Globus pallidus (tissue), 1 donor: ENCODE measurements around the gene ATXN1.

Experiments used
- DNase-seq: peaks from one replicate; pipeline ENCODE4 v3.0.0-alpha.2; 2015; ENCODE audit warnings: low spot score

ATXN1 gene

DNA sequence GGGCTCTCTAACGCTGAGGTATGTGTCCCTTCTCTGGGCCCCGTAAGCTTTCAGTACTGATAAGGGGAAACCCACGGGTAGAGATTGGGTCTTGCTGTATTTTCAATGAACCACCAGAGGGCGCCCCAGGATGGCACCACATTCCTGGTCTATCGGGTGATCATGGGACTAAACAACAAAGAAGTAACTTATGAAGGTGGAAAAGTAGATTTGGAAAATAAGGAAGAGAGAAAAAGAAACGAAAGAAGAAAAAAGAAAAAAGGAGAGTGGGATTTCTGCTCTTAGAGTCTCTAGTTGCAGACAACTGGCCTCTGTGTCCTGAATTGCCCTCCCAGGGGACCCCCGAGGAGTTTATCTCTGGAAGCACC, 429.1 kb downstream of the ATXN1 start:
- peak; percentile 86 for DNase-seq

DNA sequence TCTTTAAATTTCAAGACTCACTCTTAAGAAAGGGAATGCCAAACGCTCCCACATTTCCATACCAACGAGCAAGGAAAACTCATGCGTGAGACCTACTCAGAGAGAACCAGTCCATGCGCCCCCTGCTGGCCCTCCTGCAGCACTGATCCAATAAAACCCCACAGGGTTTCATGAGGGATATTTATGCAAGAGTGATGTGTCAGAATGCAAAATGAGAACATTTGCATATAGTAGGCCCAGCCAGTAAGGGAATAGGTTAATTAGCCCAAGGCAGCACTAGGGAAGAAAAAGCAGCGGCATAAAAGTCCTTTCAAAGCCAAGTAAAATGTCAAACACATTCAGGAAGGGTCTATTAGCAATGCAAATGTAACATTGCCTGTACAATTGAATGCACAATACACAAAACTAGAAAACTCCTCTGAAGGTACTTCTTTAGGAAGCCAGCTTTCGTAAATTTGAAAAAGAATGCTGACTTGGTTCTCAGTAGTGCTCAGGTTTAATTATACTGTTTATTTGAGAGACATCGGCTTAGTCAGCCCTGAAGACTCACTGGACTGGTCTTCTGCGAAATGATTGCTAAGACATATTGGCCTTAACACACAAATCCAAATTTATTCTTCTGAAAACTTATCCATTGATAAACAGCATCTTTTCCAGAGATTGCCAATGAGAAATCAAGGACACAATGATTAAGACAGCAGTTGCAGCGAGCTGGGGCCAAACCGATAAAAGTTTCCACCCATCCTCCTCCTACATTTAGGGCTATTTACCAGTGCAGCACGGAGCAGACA, 429.7 kb downstream of the ATXN1 start:
- DNase-seq = peak; percentile 88

DNA sequence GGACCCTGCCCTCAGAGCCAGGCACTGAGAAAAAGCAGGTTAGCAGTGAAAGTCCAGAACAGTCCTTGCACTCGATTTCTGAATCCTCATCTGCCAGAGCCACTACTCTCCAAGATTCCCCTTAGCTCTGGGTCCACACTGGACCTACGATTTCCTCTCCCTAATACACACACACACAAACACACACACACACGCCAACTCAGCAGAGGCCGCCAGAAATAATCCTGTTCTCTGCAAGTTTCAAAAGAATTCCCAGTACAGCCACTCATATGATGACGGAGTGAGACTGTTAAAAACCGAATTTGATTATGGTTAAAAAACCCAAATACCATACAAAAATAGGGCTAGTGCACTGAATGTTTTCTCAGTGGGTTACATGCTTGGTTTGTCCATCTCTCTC, 432.0 kb downstream of the ATXN1 start:
- DNase-seq = no peak

DNA sequence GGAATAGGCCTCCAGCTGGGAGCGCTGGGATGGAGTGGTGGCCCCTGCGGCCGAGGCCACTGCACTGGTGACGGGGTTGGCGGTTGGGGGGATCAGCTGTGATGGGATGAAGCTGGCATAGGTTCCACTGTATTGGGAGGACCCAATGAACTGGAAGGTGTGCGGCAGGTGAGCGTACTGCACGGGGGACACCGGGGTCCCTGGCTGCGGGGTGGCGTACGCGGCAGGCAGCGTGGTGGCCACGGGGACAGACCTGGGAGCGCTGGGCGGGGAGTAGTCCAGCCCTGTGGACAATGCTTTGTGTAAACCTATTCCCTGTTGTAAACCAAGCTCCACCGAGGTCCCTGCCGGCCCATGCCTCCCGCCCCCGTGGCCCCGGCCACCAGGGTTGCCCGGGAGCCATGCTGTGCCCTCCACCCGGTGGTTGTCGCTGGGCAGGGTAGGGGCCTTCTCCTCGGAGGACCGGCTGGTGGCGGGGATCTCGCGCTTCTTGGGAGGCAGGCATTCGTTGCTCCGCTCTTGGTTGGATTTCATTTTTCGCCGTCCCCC, 433.4 kb downstream of the ATXN1 start:
- DNase-seq = no peak

DNA sequence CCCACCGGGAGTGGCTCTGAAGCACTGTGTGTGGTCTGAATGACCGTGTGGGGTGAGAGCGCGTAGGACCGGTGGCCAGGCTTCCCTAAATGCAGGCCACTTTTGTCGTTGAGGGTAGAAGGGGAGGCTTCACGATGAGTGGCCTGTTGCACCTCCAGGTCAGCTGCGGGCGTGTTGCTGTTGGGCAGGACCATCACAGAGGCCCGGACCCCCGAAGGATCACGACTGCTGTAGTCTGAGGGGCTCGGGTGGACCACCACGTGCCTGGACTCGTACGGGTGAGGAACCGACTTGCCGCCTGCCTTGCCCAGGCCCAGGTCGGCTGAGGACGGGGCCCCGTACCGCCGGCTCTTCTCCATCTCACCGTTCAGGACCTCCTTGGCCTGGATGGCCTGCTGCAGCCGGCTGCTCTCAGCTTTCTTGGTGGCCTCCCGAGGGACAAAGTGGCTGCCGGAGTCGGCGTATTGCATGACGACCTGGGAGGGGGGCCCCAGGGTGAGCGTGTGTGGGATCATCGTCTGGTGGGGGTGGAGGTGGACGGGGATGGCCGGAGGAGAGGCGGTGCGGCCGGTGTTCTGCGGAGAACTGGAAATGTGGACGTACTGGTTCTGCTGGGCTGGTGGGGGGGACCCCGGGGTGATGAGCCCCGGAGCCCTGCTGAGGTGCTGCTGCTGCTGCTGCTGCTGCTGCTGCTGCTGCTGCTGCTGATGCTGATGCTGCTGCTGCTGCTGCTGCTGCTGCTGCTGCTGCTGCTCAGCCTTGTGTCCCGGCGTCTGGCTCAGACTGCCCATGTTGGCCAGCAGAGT, 434.1 kb downstream of the ATXN1 start:
- DNase-seq = no peak

DNA sequence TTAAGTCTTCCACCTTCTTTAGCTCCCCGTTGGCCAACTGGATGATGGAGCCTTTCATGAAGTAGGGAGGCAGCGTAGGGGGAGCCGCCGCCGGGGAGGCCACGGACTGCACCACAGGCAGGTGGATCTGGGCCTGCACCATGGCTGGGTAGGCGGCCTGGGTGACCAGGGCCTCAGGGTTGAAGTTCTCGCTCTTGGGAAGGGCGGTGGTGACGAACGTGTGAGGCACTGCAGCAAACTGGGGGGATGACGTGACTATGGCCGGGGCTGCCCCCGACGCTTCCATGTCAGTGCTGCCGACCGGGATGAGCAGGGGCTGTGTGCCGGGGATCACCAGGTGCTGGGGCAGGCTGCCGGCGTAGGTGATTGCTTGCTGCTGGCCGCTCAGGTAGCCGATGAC, 434.7 kb downstream of the ATXN1 start:
- DNase-seq = no peak

DNA sequence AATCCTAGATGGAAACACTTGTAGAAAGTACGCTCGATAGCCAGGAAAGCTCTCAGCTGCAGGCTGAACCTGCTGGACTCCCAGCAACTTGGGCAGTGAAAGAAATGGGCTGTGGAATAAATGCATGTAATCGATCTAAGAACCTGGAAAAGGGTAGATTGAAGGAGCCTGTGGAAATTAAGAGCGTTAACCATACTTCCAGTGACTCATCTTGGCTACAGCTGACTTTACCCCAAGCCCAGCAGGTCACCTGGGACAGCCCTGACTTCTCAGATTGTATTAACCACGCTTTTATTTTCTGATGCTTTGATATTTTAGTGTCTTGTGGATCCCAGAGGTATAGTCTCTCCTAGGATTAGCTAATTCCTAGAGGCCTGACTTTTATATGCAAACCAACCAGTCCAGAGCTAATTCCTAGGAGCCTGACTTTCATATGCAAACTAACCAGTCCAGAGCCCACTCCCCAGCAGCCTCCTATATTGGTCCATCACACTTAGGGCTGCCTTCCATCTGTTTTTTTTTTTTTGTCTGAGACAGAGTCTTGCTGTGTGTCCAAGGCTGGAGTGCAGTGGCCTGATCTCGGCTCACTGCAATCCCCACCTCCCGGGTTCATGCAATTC, 436.5 kb downstream of the ATXN1 start:
- DNase-seq = no peak

DNA sequence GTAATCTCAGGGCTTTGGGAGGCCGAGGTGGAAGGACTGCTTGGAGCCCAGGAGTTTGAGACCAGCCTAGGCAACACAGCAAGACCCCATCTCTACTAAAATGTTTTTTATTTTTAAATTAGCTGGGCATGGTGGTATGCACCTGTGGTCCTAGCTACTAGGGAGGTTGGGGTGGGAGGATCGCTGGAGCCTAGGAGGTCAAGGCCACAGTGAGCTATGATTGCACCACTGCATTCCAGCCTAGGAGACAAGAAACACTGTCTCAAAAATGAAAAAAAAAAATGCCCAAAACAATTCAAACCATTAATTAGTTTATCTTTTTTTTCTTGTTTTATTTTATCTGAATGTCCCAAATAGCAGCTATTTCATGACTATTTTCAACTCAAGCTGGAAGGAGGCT, 437.1 kb downstream of the ATXN1 start:
- no peak for DNase-seq

DNA sequence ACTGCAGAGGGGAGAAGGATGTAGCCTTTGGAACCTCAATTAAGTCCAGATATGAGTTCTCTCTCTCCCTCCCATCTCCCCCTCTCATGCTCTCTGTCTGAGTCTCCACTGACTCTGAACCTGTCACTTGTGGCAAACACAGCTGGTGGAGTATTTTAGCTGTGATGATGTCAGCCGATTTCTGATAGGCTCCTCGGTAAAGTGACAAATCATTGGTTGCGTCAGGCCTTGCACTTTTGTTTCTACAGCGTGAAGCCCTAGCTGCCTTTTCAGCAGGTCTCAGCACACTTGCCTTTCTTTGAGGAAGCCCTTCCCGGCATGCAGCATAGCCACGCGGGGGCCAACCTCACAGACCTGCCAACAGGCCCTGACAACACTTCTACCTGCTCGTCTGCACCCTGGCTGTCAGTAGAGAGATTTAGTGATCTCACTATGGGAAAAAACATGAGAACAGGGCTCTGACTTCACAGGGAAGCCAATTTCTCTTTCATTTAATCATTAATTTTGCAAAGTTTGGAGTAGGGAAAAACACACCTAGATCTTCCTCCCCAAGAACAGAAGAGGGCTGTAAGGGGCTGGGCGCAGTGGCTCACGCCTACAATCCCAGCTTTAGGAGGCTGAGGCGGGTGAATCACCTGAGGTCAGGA, 438.5 kb downstream of the ATXN1 start:
- peak; percentile 83 for DNase-seq

DNA sequence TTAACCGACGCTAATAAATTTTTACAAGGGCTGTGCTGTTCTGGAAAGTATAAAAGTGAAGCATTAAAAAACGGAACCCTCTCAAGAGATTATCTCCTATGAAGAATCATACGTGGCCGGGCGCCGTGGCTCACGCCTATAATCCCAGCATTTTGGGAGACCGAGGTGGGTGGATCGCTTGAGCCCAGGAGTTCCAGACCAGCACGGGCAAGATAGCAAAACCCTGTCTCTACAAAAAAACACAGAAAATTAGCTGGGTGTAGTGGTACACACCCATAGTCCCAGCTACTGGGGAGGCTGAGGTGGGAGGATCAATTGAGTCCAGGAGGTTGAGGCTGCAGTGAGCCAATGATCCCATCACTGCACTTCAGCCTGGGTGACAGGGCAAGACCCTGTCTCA, 439.4 kb downstream of the ATXN1 start:
- no peak for DNase-seq

DNA sequence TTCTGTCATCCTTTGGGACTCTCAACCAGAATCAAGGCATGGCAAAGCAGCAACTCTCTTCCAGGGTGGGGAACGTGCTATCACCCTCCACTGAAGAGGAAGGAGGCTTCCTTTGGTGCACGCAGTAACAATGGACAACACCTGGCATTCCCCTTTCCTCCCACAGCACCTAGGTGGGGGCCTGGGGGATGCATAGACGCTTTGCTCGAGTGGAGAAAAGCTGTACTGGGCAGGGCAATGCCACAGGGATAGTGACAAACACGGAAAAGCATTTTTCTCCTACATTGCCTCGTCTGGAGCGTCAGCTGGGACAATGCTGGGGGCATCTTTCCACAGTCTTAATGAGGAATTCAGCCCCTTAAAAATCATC, 439.9 kb downstream of the ATXN1 start:
- no peak for DNase-seq

DNA sequence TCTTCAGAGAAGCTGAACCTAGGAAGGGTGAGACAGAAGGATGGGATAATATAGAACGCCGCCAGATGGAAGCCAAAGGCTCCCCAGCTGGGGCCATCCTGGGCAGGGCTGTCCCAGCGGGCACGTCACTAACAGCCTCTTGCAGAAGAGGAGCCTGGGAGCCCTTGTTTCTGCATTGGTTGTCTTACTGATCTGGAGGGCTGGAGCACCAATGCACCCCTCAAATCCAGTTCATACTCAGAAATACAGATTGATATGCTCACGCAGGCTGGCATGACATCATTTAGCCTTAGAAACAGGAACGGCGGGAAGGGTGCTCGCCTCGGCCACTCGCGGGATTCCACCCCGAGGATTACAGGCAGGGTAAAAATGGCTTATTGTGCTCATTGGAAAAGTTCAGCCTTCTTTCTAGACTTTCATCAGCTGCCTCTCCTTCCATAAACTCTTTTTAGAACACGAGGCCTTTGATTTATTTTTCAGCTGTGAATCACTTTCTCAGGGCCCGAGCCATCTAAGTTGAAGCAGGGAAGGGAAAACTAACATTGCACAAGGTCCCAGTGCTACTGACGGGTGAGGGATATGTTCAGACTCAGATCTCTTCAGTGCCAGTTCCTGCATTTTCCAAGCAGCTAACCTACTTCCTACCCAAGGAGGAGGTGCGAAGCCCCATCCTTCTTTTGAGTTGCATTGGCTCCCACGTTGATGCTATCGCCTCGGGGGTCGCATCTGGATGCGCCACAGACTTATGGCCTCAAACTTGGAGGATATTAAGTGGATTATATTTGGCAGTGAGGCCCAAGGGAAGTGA, 440.5 kb downstream of the ATXN1 start:
- DNase-seq = peak; percentile 77

DNA sequence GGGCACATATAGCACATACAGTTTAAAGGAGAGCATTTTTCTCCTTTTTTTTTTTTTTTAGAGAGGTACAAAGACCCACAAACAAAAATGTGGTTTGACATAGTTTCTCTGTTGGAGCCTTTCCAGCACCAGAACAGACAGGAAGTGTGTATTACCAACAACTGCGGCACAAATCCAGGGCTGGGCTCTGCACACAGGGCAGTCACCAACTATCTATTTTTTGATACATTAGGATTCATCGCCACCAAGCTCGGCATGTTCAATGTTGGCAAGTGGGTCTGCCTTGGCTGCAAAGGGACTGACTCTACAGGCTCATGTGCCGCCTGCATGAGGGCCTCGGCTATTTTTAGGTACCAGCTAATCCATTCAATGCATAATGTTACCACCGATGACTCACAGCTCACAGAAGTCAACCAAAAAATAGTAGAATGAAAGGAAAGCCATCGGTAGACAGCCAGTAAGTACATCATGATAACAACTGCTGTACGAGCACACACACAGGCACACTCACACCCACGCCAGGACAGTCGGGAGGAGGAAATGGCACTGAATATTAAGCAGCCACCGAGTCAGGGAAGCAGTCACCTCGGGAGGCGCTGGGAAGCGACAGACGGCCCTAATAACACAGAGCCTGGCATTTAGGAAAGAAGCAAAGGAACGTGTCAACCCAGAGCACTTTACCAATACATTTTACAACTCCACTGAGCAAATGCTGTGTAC, 441.3 kb downstream of the ATXN1 start:
- DNase-seq = peak; percentile 85

DNA sequence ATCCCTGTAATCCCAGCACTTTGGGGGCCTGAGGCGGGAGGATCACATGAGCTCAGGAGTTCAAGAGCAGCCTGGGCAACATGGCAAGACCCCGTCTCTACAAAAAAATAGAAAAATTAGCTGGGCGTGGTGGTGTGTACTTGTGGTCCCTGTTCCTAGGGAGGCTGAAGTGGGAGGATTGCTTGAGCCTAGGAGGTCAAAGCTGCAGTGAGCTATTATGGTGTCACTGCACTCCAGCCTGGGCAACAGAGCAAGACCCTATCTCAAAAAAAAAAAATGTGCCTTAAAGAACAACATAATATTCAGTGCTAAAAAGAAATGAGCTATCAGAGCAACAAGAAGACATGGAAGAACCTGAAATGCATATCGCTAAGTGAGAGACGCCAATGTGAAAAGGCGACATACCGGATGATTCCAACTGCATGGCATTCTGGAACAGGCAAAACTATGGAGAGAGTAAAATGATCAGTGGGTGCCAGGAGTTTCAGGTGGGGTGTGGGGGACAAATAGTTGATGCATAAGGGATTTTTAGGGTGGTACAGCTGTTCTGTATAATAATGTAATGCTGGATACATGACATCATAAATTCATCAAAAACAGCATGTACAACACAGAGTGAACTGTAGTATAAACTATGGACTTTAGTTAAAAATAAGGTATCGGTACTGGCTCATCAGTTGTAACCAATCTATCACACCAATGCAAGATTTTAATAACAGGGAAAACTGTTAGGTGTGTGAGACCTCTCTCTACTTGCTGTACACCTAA, 442.1 kb downstream of the ATXN1 start:
- no peak for DNase-seq

DNA sequence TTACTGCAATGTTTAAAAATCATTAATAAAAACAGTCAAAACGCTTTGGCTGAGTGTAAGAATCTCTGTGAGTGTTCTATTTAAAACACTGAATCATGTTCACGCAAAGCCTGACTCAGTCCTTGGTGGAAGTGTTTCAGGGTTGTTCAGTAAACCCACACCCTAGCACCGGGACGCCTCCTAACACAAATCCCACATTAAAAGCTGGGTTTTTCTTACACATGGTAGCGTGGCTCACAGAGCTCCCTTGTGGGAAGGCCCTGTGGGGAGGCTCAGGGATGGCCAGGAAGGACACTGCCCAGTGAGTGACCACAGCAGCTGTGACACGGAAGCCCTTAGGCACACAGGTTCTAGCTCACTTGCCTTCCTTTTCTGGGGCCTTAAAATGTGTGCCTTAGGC, 442.7 kb downstream of the ATXN1 start:
- DNase-seq = no peak

DNA sequence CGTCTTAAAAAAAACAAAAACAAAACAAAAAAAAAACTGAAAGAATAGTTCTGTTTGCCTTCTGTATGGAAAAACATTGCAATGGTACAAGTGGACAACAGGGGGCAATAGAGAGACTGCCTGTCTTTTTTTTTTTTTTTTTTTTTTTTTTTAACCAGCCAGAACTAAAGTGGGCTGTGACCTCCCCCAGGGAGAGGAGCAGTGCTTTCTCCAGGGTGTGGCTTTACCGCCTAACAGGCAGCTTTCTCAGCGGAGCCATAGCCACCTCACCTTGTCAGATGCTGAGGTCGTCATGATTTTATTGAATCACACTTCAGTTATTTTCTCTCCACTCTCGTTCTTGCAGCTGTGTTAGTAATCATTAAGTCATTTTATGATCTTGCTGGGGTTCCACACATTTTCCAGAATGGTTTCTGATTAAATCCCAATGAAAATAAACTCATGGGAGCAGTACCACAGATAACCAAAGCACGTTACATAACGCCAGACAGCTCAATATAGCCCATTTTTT, 444.5 kb downstream of the ATXN1 start:
- DNase-seq = no peak

DNA sequence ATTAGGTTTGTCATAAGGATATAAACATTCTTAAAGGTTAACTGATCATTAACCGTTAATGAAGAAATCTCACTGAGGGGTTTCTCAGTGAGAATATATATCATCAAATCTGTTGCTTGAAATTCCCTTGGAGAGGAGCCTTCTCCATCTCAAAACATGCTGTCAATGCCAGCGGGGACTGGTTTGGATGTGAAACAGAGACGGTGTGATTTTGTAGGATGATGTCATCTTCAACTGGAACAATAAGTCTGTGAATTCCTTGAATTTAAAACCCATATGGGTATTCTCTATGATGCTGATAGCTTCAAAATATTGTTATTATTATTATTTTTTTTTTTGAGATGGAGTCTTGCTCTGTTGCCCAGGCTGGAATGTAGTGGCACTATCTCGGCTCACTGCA, 447.0 kb downstream of the ATXN1 start:
- DNase-seq = no peak

DNA sequence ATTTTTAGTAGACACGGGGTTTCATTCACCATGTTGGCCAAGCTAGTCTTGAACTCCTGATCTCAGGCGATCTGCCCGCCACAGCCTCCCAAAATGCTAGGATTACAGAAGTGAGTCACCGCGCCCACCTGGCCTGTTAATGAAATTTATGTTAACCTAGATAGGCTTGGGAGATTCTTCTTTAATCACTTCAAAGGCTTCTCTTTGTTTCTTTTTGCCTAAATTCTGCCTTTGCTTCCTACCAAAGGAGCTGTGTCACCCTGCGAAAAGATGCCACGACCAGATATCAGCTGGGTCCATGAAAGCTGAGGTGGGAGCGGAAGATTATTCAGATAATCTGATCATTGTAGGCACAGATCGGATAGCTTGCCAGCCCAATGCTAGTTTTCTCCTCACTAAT, 447.5 kb downstream of the ATXN1 start:
- no peak for DNase-seq

DNA sequence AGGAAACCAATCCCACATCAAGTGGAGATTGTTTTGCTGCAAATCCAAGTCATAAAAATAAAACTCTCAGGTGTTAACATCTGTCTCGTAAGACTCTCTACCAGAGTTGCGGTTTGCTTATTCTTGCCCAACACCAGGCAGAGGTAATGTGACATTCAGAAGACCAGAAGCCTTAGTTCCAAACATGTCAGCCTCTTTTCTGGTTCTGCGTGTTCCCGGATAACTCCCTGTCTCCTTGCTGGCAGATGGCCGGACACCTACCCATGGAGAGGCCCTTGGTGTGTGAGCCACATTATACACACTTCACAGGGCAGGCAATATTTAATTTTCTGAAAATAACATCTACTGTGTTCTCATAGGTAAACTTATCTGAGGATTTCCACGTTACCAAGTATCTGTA, 449.5 kb downstream of the ATXN1 start:
- no peak for DNase-seq

DNA sequence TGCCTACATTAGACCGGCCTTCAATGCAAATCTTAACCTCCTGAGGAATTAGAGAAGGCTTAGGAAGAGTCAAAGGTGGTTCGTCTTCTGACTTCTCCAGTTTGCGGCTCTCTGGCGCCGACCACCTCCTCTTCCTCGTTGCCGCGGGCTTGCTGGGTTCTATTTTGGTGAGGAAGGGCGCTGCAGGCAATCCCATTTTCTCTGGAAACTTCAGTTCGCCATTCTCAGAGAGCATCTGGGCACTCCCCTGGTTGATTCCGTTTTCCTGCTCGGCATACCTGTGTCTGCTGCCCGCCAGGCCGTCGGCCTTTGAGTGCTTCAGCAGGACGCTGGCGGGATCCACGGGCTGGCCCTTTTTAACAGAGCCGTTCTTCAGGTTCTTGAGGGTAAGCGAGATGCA, 454.9 kb downstream of the ATXN1 start:
- DNase-seq = no peak
